PC-3 (cell line): Measurements from ENCODE around the gene ARL4A.

Experiments used
- CTCF ChIP-seq: fragments of 300-600 bp; sonication (generic); conservative IDR thresholded peaks from 2 replicates; pipeline ENCODE4 v1.5.1; 2017; ENCODE audit warnings: antibody characterized with exemption, low read depth, mild to moderate bottlenecking, low read length
- EZH2 ChIP-seq: fragments of 300-600 bp; sonication (generic); IDR thresholded peaks from one replicate; pipeline ENCODE4 v1.6.1; 2017; ENCODE audit warnings: antibody characterized with exemption, mild to moderate bottlenecking, low read length; ENCODE audit not compliant: unreplicated experiment

- no peak for TF ChIP-seq CTCF
- no peak for TF ChIP-seq EZH2
Observed at GRCh38 chr7:12721286-12721830, 33.9 kb downstream of the ARL4A start.
